LoVo (cell line): ENCODE results near the gene SELPLG.
A peak's percentile ranks its signal among the peaks of the same experiment; 100 is the strongest.
"Not testable (repeated sequence)": the region's sequence is repeated elsewhere in the genome, so short reads cannot be mapped to it uniquely, and the experiment has no call there.

Experiments
- DNase-seq: peaks from one replicate; pipeline ENCODE4 v3.0.0-alpha.2; 2016; ENCODE audit warnings: low spot score

SELPLG gene

GRCh38 chr12:108618953-108619274 is 14.8 kb downstream of the SELPLG start:
- not testable (repeated sequence) for DNase-seq

GRCh38 chr12:108618079-108618952 is 15.4 kb downstream of the SELPLG start:
- peak; percentile 84 for DNase-seq

- no peak for DNase-seq
These were observed 16.5 kb downstream of the SELPLG start for GRCh38 chr12:108616941-108617858.

GRCh38 chr12:108616359-108616758 is 17.3 kb downstream of the SELPLG start:
- no peak for DNase-seq

- no peak for DNase-seq
These were observed 17.8 kb downstream of the SELPLG start for GRCh38 chr12:108615918-108616317.

- DNase-seq: no peak
These were observed 19.1 kb downstream of the SELPLG start for GRCh38 chr12:108614639-108615038.

GRCh38 chr12:108614041-108614440 is 19.7 kb downstream of the SELPLG start:
- DNase-seq: no peak

- DNase-seq: no peak
These were observed 20.1 kb downstream of the SELPLG start for GRCh38 chr12:108613548-108613947.

- DNase-seq: no peak
These were observed 20.9 kb downstream of the SELPLG start for GRCh38 chr12:108612788-108613282.

- DNase-seq: no peak
These were observed 21.7 kb downstream of the SELPLG start for GRCh38 chr12:108611884-108612415.

- no peak for DNase-seq
These were observed 22.7 kb downstream of the SELPLG start for GRCh38 chr12:108610856-108611605.

- no peak for DNase-seq
These were observed 23.3 kb downstream of the SELPLG start for GRCh38 chr12:108610336-108610815.

- no peak for DNase-seq
These were observed 24.0 kb downstream of the SELPLG start for GRCh38 chr12:108609537-108610335.

GRCh38 chr12:108608616-108609015 is 25.1 kb downstream of the SELPLG start:
- DNase-seq: no peak

- no peak for DNase-seq
These were observed 25.6 kb downstream of the SELPLG start for GRCh38 chr12:108607981-108608600.

- DNase-seq: no peak
These were observed 27.2 kb downstream of the SELPLG start for GRCh38 chr12:108606492-108606891.

- no peak for DNase-seq
These were observed 27.8 kb downstream of the SELPLG start for GRCh38 chr12:108605690-108606406.

GRCh38 chr12:108605000-108605689 is 28.5 kb downstream of the SELPLG start:
- DNase-seq: no peak
